ENCODE results near the gene RFX8. TPM values are rescaled to one million over a fixed set of nuclear protein-coding genes. Genes with fewer than 3 reads are reported as not detected.

RFX8 gene
- total and polyA plus RNA-seq, 2 of the 13 experiments (the other 11 are each of a cell fraction or from before 2014, with no cell fraction given), result not detected

DNA sequence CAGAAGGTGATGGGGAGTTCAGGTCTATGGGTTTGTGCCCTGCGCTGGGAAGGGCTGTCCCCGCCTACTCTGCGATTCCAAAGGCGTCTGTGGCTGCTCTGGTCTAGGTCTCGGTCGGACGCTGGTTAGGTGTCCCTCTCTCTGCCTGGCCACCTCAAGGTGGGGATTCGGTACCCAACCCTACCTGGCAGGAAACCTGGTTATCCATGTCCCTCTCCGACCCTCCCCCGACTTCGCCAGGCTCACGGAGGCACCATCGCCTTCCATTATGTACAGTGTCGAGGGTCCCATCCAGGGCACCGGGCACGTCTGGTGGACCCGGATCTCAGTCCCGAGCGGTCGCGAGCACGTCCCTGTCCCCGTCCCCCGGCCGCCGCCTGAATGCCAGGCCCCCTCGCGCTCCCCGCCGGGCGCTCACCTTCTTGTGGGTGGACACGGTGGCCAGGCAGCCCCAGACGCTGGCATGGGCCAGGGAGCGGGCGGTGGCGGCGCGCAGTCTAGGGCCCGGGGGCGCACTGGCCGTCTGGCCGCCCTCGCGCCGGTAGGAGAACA, 88.2 kb downstream of the RFX8 start:
- no peak overlapping the region for H3K27ac ChIP-seq (ENCODE audit: extremely low read length, insufficient read depth, low read length)
- POLR2A ChIA-PET, result interaction anchor here (0.8 kb wide), 1 partner anchor 57 kb away, joined by 3 read pairs; no protein-coding TSS in a partner anchor
- no peak for FAIRE-seq
- no peaks in the 10 kb centered on the region for H3K79me2 ChIP-seq (ENCODE audit: insufficient read depth, low read length)
- H3K4me3 ChIP-seq (replicated peaks in 1 of 3; ENCODE audit: insufficient read depth in 1 of 3, low read depth in 2 of 3, low read length in 3 of 3), result peak overlapping the region; percentile 67 to 88 (median 71)
- no peaks in the 10 kb centered on the region for H3K36me3 ChIP-seq (replicated peaks in 1 of 2; ENCODE audit: control insufficient read depth in 1 of 2, insufficient read depth in 2 of 2, low read length in 2 of 2)
- DNase-seq (ENCODE audit: low spot score), result no peak
- 12% methylated on average over 16 of the region's 45 CpGs for WGBS (ENCODE audit: low lambda C conversion rate)
- BruUV-seq (replicated peaks), result no TSS peak
- peak; percentile 60 for ATAC-seq
- no peak overlapping the region for H2AFZ ChIP-seq (ENCODE audit: low read length)
- peaks cover 18% of the 10 kb centered on the region for H3K4me1 ChIP-seq (ENCODE audit: insufficient read depth, low read length)
- in situ Hi-C loops (cut with HindIII; ENCODE audit: extremely low pct_ligation_motif_present, low pct_unique_long_range_greater_than_20kb), result loop anchor here (5.0 kb wide), 1 partner anchor 44 kb away; no protein-coding TSS in a partner anchor
- peak overlapping the region; percentile 99 for H3K4me2 ChIP-seq (ENCODE audit: low read depth, low read length)
- H3K9ac ChIP-seq (ENCODE audit: insufficient read depth, low read depth, low read length), result no peak overlapping the region
- intact Hi-C loops (cut with micrococcal nuclease; ENCODE audit: unreplicated experiment), result loop anchor here (1.0 kb wide), 1 partner anchor 44 kb away; no protein-coding TSS in a partner anchor
- peaks cover 4 to 70% of the 10 kb centered on the region in 2 experiments; a peak in 4 of 5 replicates for H3K27me3 ChIP-seq (ENCODE audit: control insufficient read depth in 1 of 2, insufficient read depth in 2 of 2, low read length in 2 of 2)
- CTCF ChIA-PET (ENCODE audit: low intra/inter-chr PET ratio, low total read pairs), result interaction anchor here (1.2 to 3.0 kb wide), 2 partner anchors 36 to 44 kb away, joined by 5 to 10 read pairs; no protein-coding TSS in a partner anchor
- H3K9me3 ChIP-seq (ENCODE audit: low read length), result no peaks in the 10 kb centered on the region
- H4K20me1 ChIP-seq (ENCODE audit: insufficient read depth, low read length), result no peaks in the 10 kb centered on the region
- TF ChIP-seq ZNF773 (CRISPR knock-in tag; IDR thresholded peaks at IDR 0.05; ENCODE audit: borderline replicate concordance) (no peak), PAWR (CRISPR knock-in tag; IDR thresholded peaks at IDR 0.05; ENCODE audit: borderline replicate concordance) (no peak), ZNF720 (CRISPR knock-in tag; IDR thresholded peaks at IDR 0.05) (no peak), SALL2 (CRISPR knock-in tag; IDR thresholded peaks at IDR 0.05) (no peak), ZNF672 (CRISPR knock-in tag; IDR thresholded peaks at IDR 0.05) (no peak), ZNF749 (CRISPR knock-in tag; IDR thresholded peaks at IDR 0.05; ENCODE audit: borderline replicate concordance) (no peak), SSRP1 (CRISPR knock-in tag; IDR thresholded peaks at IDR 0.05) (no peak), ZNF451 (CRISPR knock-in tag; IDR thresholded peaks at IDR 0.05) (no peak), ZNF710 (CRISPR knock-in tag; IDR thresholded peaks at IDR 0.05; ENCODE audit: borderline replicate concordance) (peak; percentile 59; the same call in 1 of the 2 replicates), MXD1 (CRISPR knock-in tag; IDR thresholded peaks at IDR 0.05) (no peak), ZNF350 (CRISPR knock-in tag; IDR thresholded peaks at IDR 0.05; ENCODE audit: borderline replicate concordance, low read depth) (no peak), DMAP1 (CRISPR knock-in tag; IDR thresholded peaks at IDR 0.05) (no peak), ZNF761 (CRISPR knock-in tag; conservative IDR thresholded peaks at IDR 0.05) (no peak), GLMP (CRISPR knock-in tag; IDR thresholded peaks at IDR 0.05; ENCODE audit: borderline replicate concordance) (no peak)
- TF ChIP-seq, protein P1, sequence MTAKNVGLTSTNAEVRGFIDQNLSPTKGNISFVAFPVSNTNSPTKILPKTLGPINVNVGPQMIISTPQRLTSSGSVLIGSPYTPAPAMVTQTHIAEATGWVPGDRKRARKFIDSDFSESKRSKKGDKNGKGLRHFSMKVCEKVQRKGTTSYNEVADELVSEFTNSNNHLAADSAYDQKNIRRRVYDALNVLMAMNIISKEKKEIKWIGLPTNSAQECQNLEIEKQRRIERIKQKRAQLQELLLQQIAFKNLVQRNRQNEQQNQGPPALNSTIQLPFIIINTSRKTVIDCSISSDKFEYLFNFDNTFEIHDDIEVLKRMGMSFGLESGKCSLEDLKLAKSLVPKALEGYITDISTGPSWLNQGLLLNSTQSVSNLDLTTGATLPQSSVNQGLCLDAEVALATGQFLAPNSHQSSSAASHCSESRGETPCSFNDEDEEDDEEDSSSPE (CRISPR knock-in tag; IDR thresholded peaks at IDR 0.05), result no peak
- TF ChIP-seq, protein P2, sequence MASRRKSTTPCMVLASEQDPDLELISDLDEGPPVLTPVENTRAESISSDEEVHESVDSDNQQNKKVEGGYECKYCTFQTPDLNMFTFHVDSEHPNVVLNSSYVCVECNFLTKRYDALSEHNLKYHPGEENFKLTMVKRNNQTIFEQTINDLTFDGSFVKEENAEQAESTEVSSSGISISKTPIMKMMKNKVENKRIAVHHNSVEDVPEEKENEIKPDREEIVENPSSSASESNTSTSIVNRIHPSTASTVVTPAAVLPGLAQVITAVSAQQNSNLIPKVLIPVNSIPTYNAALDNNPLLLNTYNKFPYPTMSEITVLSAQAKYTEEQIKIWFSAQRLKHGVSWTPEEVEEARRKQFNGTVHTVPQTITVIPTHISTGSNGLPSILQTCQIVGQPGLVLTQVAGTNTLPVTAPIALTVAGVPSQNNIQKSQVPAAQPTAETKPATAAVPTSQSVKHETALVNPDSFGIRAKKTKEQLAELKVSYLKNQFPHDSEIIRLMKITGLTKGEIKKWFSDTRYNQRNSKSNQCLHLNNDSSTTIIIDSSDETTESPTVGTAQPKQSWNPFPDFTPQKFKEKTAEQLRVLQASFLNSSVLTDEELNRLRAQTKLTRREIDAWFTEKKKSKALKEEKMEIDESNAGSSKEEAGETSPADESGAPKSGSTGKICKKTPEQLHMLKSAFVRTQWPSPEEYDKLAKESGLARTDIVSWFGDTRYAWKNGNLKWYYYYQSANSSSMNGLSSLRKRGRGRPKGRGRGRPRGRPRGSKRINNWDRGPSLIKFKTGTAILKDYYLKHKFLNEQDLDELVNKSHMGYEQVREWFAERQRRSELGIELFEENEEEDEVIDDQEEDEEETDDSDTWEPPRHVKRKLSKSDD (CRISPR knock-in tag; IDR thresholded peaks at IDR 0.05; ENCODE audit: low read depth), result peak; percentile 23; the same call in 1 of the 2 replicates
